Measurements from ENCODE around the gene GOLGA6L9. TPM values are rescaled to one million over a fixed set of nuclear protein-coding genes. Genes with fewer than 3 reads are reported as not detected.
A peak's percentile ranks its signal among the peaks of the same experiment; 100 is the strongest.
"Not testable (repeated sequence)": the region's sequence is repeated elsewhere in the genome, so short reads cannot be mapped to it uniquely, and the experiment has no call there.

Gene GOLGA6L9
- total and polyA plus RNA-seq, 12 donors, result 0.66 to 33.6 (median 1.1) TPM

DNA sequence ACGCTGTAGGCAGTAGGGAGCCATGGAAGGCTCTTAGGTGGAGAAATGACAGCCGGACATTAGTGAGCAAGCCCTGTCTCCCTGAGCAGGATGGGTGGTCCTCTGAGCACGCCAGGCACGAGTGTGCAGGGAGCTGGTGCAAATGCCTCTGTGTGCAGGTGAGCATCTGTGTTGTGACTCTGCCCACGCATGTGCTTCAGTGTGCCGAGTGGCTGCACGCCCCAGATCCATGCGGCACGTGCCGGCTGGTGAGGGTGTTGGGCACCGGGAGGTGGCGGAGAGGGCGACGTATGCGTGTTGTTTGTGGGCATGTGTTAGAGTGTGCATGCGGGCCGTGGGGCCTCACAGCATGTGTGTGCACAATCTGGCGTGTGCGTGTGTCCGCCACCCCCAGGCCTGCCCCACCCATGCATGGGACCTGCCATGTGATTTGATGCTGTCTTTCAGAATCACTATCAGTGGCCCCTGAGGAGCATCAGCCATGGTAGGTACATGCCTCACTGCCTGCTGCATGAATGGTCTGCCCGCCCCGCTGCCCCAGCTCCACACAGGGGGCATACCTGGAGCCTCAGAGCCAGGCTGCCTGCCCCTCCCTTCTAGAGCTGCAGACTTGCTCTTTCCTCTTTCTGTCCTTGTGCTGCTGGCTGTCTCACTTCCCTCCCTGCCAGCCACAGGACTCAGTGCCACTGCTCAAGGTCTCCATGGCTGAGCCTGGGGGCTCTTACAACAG lies 45.1 kb downstream of the GOLGA6L9 start:
- H3K4me3 ChIP-seq; intact Hi-C loops (cut with DNase I); H3K27ac ChIP-seq; H3K27me3 ChIP-seq; ATAC-seq; H3K36me3 ChIP-seq; H3K9me3 ChIP-seq: not testable (repeated sequence)
- WGBS, 2 donors, result 87 to 91% methylated on average over 17 to 19 of the region's 22 CpGs
- H3K4me1 ChIP-seq, result peaks cover 0 to 11% (median 0%) of the 10 kb centered on the region in 9 donors
- peak in 1 of 2 donors; percentile 8 for DNase-seq

DNA sequence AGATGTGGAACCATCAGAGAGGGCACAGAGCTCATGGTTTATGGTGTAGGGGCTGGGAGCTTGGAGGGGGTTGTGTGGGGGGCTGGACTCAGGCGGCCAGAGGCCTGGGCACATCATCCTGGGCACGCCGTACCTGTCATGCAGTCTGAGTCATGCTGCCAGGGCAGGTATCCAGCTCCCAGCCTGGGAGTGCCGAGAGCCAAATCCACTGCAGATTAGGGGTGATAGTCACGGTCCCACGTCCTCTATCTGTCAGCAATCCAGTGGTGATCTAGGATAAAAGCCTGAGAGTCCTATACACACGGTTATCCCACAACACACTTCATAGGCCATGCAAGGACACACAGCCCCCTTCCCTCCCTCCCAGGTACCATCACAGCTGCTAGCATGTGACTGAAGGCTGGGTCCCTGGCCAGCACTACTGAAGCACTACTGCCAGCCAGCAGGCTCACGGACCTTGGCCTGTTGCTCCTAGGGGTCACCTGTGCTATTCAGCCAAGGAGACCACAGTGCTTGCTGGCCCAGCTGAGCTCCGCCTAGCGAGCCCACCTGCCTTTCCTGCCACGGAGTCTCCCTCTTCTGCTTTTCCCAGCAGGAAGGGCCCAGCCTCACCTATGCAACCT lies 45.8 kb downstream of the GOLGA6L9 start:
- DNase-seq, result peak; percentile 43 to 58
- 53 to 56% methylated on average over 5 of the region's 11 CpGs for WGBS, 2 donors
- H3K27me3 ChIP-seq; H3K4me3 ChIP-seq; H3K9me3 ChIP-seq; intact Hi-C loops (cut with DNase I); H3K36me3 ChIP-seq: not testable (repeated sequence)
- peak overlapping the region in 1 of 10 donors; percentile 44 for H3K27ac ChIP-seq
- H3K4me1 ChIP-seq, result peaks cover 0 to 11% (median 0%) of the 10 kb centered on the region in 9 donors
- ATAC-seq, result peak in 1 of 8 donors; percentile 75

DNA sequence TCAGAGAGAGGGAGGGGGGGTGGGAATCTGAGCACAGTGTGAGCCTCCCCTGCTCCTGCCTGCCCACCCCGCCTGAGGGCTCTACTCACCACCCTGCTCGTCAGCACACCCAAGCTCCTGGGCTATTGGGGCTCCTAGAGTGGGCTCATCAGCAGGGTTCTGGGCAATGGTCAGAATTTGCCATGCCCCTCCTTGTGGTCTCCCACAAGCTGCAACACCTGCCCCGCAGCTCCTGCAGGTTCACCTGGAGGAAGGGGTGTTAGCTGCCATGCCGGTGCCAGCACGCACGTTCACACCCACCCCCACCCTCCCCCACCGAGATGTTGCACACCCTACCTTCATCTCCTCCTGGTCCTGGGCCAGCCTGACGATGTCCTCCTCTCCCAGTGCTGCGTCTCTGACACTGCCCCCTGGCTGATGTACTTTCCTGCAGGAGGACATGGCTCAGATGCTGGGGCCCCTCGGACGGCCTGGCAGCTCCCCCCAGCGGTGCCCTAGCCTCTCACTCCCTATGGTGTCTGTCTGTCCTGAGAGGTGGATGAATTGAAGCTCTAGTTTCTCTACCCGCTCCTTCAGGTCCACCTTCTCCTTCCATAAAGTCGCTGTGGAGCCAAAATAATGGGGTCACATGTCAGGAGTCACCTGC lies 47.2 kb downstream of the GOLGA6L9 start:
- H3K36me3 ChIP-seq; ATAC-seq; H3K27ac ChIP-seq; H3K4me3 ChIP-seq; H3K9me3 ChIP-seq; intact Hi-C loops (cut with DNase I); H3K27me3 ChIP-seq: not testable (repeated sequence)
- WGBS, 2 donors, result 83 to 85% methylated on average over 13 of the region's 14 CpGs
- DNase-seq, result peak in 1 of 2 donors; percentile 16
- peaks cover 0 to 11% (median 0%) of the 10 kb centered on the region in 9 donors for H3K4me1 ChIP-seq

DNA sequence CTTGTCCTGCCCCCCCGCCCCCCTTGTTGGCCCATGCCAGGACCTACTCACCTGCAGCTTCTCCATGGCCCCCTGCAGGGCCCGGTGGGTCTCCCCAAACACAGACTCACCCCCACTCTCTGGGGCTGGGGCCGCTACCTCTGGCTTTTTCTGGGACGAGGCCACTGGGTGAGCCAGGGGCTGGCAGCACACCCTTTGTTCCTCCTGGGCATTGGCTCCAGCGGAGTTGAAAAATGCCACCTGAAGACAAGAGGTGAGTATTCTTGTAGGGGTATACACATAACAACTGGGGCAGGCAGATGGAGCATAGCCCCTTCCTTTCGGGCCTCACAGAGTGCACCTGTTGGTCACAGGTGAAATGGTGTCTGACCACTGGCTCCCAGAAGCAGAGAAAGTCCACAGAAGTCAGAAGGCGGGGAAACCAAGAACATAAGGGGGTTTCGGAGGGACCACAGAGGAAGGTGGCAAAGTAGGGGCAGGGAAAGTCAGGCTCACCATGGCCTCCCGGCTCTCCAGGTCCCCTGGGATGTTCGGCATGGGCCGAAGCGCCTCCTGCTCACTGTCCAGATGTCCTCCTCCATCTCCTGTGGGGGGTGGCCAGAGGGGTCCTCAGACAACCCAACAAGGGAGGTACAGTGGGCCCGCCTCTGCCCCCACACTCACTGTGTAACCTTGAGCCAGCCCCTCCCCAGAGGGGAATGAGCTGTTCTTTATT lies 47.9 kb downstream of the GOLGA6L9 start:
- intact Hi-C loops (cut with DNase I); H3K27ac ChIP-seq; H3K27me3 ChIP-seq; H3K36me3 ChIP-seq; DNase-seq; H3K9me3 ChIP-seq; H3K4me3 ChIP-seq; ATAC-seq: not testable (repeated sequence)
- 82 to 87% methylated on average over 10 to 11 of the region's 13 CpGs for WGBS, 2 donors
- peaks cover 0 to 11% (median 0%) of the 10 kb centered on the region in 9 donors for H3K4me1 ChIP-seq

Other genes starting within 250 kb of the GOLGA6L9 start
- gene EFL1, start 167.1 kb upstream of the GOLGA6L9 start, total RNA-seq, result 10 to 100 TPM; 10.8 to 19.3 (median 14.2) TPM
- 1 to 10 TPM; 3.7 to 9.9 TPM for gene EFL1, start 167.1 kb upstream of the GOLGA6L9 start, polyA plus RNA-seq
- 1 to 10 TPM; 1.6 to 4.5 (median 2.9) TPM for gene SAXO2, start 167.0 kb upstream of the GOLGA6L9 start, total RNA-seq
- gene SAXO2, start 167.0 kb upstream of the GOLGA6L9 start, polyA plus RNA-seq, result under 1 TPM; 0.25 to 0.80 TPM
- 1 to 10 TPM in 2 of 10 donors, under 1 TPM in 8; 0.34 to 2.6 (median 0.62) TPM for gene GOLGA6L10, start 80.3 kb upstream of the GOLGA6L9 start, total RNA-seq
- gene GOLGA6L10, start 80.3 kb upstream of the GOLGA6L9 start, polyA plus RNA-seq, result 1 to 10 TPM in 1 of 2 donors, under 1 TPM in 1; 0.58 to 5.3 TPM
- 1,000 to 10,000 TPM in 1 of 10 donors, 100 to 1,000 TPM in 9; 675 to 1,048 (median 736) TPM for gene RPS17, start 110.6 kb downstream of the GOLGA6L9 start, total RNA-seq
- 1,000 to 10,000 TPM; 1,076 to 3,888 TPM for gene RPS17, start 110.6 kb downstream of the GOLGA6L9 start, polyA plus RNA-seq
- 1 to 10 TPM in 7 of 10 donors, under 1 TPM in 3; 0.38 to 5.2 (median 1.5) TPM for gene CPEB1, start 217.5 kb downstream of the GOLGA6L9 start, total RNA-seq
- gene CPEB1, start 217.5 kb downstream of the GOLGA6L9 start, polyA plus RNA-seq, result under 1 TPM; 0.20 to 0.37 TPM

Measured in heart right ventricle (tissue), 16 donors.